NB4 (cell line): ENCODE results near the gene GPR108.

Source experiments
- DNase-seq: peaks from one replicate; pipeline ENCODE4 v3.0.0; 2010; ENCODE audit warnings: low read depth
- H3K4me3 ChIP-seq: one replicate; pipeline ENCODE4 v1.5.1; 2011; ENCODE audit warnings: mild to moderate bottlenecking, low read depth, low read length, moderate library complexity
- MYC ChIP-seq: IDR thresholded peaks from 2 replicates; pipeline ENCODE4 v1.6.1; 2011; ENCODE audit warnings: low read depth, low read length
- POLR2A ChIP-seq: IDR thresholded peaks from 2 replicates; pipeline ENCODE4 v1.6.1; 2011; ENCODE audit warnings: mild to moderate bottlenecking; ENCODE audit not compliant: insufficient read length; ENCODE audit errors: extremely low read depth
- TF ChIP-seq, protein P1 (sequence below): IDR thresholded peaks from 2 replicates; pipeline ENCODE4 v1.6.1; 2011; ENCODE audit warnings: low read depth, low read length
- TF ChIP-seq, protein P2 (sequence below): IDR thresholded peaks from one replicate; pipeline ENCODE4 v1.5.1; 2012; ENCODE audit warnings: low read depth, low read length

Gene GPR108

DNA sequence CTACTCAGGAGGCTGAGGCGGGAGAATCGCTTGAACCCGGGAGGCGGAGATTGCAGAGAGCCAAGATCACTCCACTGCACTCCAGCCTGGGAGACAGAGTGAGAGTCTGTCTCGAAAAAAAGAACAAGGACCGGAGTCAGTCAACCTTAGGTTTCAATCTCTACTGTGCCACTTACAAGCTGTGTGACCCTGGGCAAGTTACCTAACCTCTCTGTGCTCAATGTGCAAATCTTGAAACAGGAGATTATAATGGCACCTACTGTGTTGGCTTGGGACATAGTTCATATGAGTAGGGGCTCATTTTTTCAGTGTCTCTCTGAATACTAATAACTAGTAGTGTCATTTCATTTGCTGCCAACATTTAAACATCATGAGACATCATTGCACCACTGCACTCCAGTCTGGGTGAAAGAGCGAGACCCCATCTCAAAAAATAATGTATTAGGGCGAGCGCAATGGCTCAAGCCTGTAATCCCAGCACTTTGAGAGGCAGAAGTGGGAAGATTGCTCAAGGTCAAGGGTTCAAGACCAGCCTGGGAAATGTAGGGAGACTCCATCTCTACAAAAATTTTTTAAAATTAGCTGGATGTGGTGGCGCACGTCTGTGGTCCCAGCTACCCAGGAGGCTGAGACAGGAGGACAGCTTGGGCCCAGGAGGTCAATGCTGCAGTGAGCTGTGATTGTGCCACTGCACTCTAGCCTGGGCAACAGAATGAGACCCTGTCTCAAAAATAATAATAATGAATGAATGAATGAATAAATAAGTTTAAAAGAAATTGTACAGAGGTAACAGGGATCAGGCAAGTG lies 22.4 kb downstream of the GPR108 start:
- TF ChIP-seq, protein P1, sequence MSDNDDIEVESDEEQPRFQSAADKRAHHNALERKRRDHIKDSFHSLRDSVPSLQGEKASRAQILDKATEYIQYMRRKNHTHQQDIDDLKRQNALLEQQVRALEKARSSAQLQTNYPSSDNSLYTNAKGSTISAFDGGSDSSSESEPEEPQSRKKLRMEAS: no peak
- TF ChIP-seq, protein P2, sequence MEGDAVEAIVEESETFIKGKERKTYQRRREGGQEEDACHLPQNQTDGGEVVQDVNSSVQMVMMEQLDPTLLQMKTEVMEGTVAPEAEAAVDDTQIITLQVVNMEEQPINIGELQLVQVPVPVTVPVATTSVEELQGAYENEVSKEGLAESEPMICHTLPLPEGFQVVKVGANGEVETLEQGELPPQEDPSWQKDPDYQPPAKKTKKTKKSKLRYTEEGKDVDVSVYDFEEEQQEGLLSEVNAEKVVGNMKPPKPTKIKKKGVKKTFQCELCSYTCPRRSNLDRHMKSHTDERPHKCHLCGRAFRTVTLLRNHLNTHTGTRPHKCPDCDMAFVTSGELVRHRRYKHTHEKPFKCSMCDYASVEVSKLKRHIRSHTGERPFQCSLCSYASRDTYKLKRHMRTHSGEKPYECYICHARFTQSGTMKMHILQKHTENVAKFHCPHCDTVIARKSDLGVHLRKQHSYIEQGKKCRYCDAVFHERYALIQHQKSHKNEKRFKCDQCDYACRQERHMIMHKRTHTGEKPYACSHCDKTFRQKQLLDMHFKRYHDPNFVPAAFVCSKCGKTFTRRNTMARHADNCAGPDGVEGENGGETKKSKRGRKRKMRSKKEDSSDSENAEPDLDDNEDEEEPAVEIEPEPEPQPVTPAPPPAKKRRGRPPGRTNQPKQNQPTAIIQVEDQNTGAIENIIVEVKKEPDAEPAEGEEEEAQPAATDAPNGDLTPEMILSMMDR: no peak
- TF ChIP-seq POLR2A: no peak
- TF ChIP-seq MYC: no peak
- DNase-seq: no peak

DNA sequence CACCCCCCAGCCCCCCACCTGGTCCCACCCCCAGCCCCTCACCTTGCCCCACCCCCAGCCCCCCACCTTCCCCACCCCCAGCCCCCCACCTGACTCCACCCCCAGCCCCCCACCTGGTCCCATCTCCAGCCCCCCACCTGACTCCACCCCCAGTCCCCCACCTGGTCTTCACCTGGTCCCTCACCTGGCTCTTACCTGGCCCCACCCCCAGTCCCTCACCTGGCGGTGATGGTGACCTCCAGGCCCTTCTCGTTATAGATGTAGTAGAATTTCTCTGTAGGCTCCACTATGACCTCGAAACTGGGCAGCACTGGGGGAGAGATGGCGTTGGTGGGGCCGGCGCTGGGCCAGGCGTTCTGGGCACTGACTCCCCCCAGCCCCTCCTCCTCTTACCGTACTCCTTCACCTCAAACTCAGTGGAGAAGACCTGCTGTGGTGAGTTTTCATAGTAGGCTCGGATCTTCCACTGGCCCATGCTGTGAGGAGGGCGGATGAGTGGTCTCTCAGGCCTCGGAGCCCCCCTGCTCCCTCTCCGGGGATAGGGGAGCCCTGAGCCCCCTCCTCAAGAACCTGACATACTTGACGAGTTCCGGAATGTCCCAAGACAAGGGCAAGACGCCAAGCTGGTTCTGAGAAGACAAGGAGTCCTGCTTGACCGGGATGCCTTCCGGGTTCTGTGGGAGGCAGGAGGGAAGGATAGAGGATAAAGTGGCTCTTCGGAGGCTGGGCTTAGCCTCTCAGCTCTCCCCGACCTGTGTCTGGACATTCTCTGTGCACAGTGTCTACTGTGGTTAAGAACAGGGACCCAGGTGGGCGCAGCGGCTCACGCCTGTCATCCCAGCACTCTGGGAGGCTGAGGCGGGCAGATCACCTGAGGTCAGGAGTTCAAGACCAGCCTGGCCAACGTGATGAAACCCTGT lies 23.3 kb downstream of the GPR108 start:
- H3K4me3 ChIP-seq: no peak overlapping the region
- TF ChIP-seq, protein P1: no peak
- TF ChIP-seq POLR2A: no peak
- TF ChIP-seq MYC: no peak
- TF ChIP-seq, protein P2: no peak
- no peak for DNase-seq

More for the DNA sequence above, 22.4 kb downstream of the GPR108 start:
- H3K4me3 ChIP-seq: no peak overlapping the region

DNA sequence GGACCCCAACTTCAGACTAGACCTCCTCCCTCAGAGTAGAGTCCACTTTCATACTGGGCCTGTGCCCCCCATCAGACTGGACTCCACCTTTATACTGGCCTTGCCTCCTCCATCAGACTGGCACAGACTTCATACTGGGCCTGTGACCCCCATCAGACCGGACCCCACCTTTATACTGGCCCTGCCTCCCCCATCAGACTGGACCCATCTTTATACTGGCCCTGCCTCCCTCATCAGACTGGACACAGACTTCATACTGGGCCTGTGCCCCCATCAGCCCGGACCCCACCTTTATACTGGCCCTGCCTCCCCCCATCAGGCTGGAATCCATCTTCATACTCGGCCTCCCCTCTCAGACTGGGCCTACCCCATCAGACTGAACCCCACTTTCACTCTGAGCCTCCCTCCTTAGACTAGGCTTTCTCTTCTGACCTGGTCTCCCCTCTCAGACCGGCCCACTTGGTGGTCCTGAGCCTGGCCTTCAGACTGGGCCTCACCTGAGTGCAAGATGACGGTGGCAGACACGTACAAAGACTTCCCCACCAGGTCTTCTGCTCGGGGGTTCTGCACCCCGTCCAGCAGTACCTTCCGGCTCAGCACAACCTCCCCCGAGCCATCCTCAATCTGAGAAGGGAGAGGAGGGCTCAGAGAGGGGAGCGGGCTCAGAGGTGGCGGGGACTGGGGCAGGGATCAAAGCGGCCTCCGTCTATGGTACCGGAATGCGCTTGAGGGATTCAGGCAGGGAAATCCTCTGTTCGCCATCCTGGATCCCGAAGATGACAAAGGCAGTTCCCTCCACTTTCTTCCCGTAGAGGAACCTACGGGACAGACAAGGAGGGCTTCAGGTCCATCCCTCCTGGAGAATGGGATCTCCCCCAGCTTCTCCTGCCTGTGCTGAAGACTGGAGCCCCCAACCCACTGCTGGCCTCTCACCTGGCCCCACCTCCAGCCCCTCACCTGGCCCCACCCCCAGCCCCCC lies 24.4 kb downstream of the GPR108 start:
- no peak overlapping the region for H3K4me3 ChIP-seq
- DNase-seq: no peak
- TF ChIP-seq MYC: no peak
- no peak for TF ChIP-seq POLR2A
- TF ChIP-seq, protein P1: no peak
- TF ChIP-seq, protein P2: no peak

DNA sequence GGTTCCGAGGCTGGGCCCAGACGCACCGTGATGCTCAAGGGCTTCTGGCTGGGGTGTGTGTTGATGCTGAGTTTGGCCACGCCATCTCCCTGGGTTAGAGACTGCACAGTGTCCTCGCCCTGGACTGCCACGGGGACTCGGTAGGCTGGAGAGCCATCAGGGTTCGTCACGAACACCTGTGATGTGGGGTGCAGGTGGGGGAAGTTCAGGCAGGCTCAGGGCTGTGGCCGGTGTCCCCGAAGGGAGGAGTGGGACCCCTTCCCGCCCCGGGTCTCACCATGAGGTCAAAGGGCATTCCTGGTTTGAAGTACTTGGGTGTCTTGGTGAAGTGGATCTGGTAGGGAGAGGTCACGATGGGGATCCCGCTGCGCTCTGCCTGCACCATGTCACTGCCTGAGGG lies 25.1 kb downstream of the GPR108 start:
- TF ChIP-seq, protein P1: no peak
- TF ChIP-seq, protein P2: no peak
- TF ChIP-seq POLR2A (no peak), MYC (no peak)
- H3K4me3 ChIP-seq: no peak overlapping the region
- no peak for DNase-seq

DNA sequence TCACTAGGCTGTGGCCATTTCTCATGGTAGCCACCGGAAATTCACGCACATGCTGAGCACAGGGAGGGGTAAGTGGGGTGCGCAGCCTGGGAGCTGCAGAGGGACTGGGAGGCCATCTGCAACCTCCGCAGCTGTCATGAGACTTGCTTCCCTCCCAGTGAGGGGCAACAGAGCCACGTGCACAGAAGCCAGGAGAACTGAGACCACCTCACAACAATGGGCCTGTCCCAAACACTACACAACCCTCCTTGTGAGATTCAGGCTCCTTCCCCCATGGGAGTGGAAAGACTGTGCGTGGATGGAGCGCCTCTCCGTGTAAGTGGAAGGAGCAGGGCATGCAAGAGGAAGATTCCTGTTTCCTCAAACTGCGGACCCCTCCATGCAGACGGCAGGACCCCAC lies 25.8 kb downstream of the GPR108 start:
- TF ChIP-seq POLR2A: no peak
- TF ChIP-seq, protein P1: no peak
- TF ChIP-seq MYC: no peak
- H3K4me3 ChIP-seq: no peak overlapping the region
- no peak for DNase-seq
